Heart left ventricle (tissue), 16 donors: ENCODE data around the gene DSCAM. TPM values are rescaled to one million over a fixed set of nuclear protein-coding genes. Genes with fewer than 3 reads are reported as not detected.

Experiments
- ATAC-seq, 4 donors: fragments of 200-7000 bp; cut with Tn5 transposase; one replicate each; pipeline ENCODE4 v1.9.1; 2020 to 2022; ENCODE audit warnings: moderate library complexity in 4 of 4, mild to moderate bottlenecking in 3 of 4, moderate number of reproducible peaks in 1 of 4
- DNase-seq, 5 donors: peaks; one replicate each; pipeline ENCODE4 v3.0.0-alpha.2; 2020
- H3K27ac ChIP-seq, 12 donors: fragments of 200-600 bp; sonication (generic) in 4 of 12; one replicate each; pipeline versions ENCODE4 v1.5.0 to v1.8.0; 2016 to 2022; ENCODE audit warnings: mild to moderate bottlenecking in 2 of 12
- H3K27me3 ChIP-seq, 9 donors: fragments of 200-600 bp; sonication (generic) in 2 of 9; one replicate each; pipeline versions ENCODE4 v1.5.1 to v1.8.0; 2016 to 2022; ENCODE audit warnings: mild to moderate bottlenecking in 3 of 9
- H3K36me3 ChIP-seq, 9 donors: fragments of 200-600 bp; sonication (generic) in 2 of 9; one replicate each; pipeline versions ENCODE4 v1.5.0 to v1.8.0; 2018 to 2022; ENCODE audit warnings: mild to moderate bottlenecking in 2 of 9
- H3K4me1 ChIP-seq, 12 donors: fragments of 200-600 bp; sonication (generic) in 4 of 12; one replicate each; pipeline versions ENCODE4 v1.5.0 to v1.8.0; 2016 to 2022; ENCODE audit warnings: mild to moderate bottlenecking in 3 of 12
- H3K4me3 ChIP-seq, 12 donors: fragments of 200-600 bp; sonication (generic) in 4 of 12; one replicate each; pipeline versions ENCODE4 v1.5.0 to v1.8.0; 2017 to 2022; ENCODE audit warnings: mild to moderate bottlenecking in 9 of 12, moderate library complexity in 4 of 12
- H3K9me3 ChIP-seq, 12 donors: fragments of 200-600 bp; sonication (generic) in 4 of 12; one replicate each; pipeline versions ENCODE4 v1.5.0 to v1.8.0; 2016 to 2022; ENCODE audit warnings: mild to moderate bottlenecking in 1 of 12
- POLR2A ChIP-seq, 2 donors: fragments of 450-650 bp; IDR thresholded peaks; one replicate each; pipeline ENCODE4 v1.6.1; 2017; ENCODE audit warnings: antibody characterized with exemption in 2 of 2, mild to moderate bottlenecking in 2 of 2, moderate library complexity in 2 of 2
- WGBS, 4 donors: extraction: QIAGEN DNeasy Blood & Tissue Kit in 2 of 4; methylation state at CpG; one replicate each; pipeline versions ENCODE4 v1.1.5 to v1.1.7; 2013 to 2018; 5-methylcytosine and 5-hydroxymethylcytosine counted together
- intact Hi-C, 10 donors: fragments of 100-400 bp; cut with DNase I; formaldehyde crosslinking; loops; one replicate each; pipeline versions ENCODE4 v1.11.1 to v1.14.2; 2022
- polyA plus RNA-seq, 2 donors: library from polyadenylated mRNA; stranded (reverse); fragments of 200-250 nt; gene quantifications; one replicate each; pipeline ENCODE4 v1.2.3, GENCODE V29; 2013
- total RNA-seq, 9 donors: library from RNA; depleted of rRNA in 2 of 9; stranded (reverse); fragments of >200 nt in 2 of 9; fragmentation: NEBNext Ultra II Directional in 3 of 9; extraction: Animal tissue kit (Norgen Biotek cat#: 25700) in 3 of 9; gene quantifications; one replicate each; pipeline versions ENCODE4 v1.1.0 to v1.2.4, GENCODE V29; 2016 to 2023
- TF ChIP-seq, protein P1 (sequence below), 12 donors: fragments of 200-600 bp; sonication (generic) in 4 of 12; IDR thresholded peaks; one replicate each; pipeline versions ENCODE4 v1.5.0 to v1.8.0; 2018 to 2022; ENCODE audit warnings: antibody characterized with exemption in 12 of 12, mild to moderate bottlenecking in 5 of 12
- donor health status: ischemic (EF 13 %, LVEDD 7.1; RV severe dilation, severe dysfunction).
- donor health status: healthy with polysubstance abuse.
- donor health status: DM: no; HTN: yes; CAD: no.
- donor health status: DM: no; HTN: no; CAD: no.
- donor health status: ischemic (EF 25% LVEDD 6.9; RV normal size, moderate dysfunction).
- donor health status: ischemic (EF 25% LVEDD 5.7; RV mildly dilated, moderate dysfunction).
- donor health status: healthy.
- donor health status: DM: yes; HTN: yes; CAD: no.
- donor health status: ischemic (EF 35%, LVEDD 5.7; RV mildly dilated, moderate dysfunction).
- donor health status: nonischemic (EF 11% LVEDD 7.7; RV severe dilation, severe dysfunction).
- donor health status: DM: yes; HTN: yes; CAD: no.
- donor health status: PGD.
- donor health status: ischemic (EF 29% LVEDD 5.4; RV normal size, mild dysfunction).
- donor health status: nonischemic (EF 23%, LVEDD 6.1; RV moderate dilation, normal function).

DSCAM gene
- total and polyA plus RNA-seq, 11 donors: 0.03 TPM; not detected in 10

DNA sequence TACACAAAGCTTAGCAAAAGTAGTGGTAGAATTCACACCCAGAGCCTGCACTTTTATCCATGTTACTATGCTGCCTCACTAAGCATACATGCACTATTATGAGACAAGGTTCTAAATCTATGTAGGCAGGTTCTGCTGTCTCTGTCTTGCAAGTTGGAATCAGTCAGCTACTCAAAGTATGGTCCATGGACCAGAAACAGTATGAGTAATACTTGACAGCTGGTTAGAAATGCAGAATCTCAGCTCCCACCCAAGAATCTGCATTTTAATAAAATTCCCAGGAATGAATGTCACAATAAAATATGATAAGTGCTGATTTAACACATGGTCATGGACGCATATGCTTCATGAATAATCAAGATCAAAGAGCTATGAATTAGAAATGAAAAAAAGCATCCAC, 50.5 kb downstream of the DSCAM start:
- DNase-seq (no peak), ATAC-seq (no peak)
- no peak overlapping the region for H3K4me3 ChIP-seq
- H3K27ac ChIP-seq: no peak overlapping the region
- H3K9me3 ChIP-seq: peaks cover 0 to 39% (median 15%) of the 10 kb centered on the region in 12 donors
- H3K27me3 ChIP-seq: no peaks in the 10 kb centered on the region
- WGBS, 4 donors: 53 to 67% (median 59%) methylated on average over 1 of the region's 1 CpG
- intact Hi-C loops: no loop called here
- H3K36me3 ChIP-seq: no peaks in the 10 kb centered on the region
- no peaks in the 10 kb centered on the region for H3K4me1 ChIP-seq
- TF ChIP-seq, protein P1, sequence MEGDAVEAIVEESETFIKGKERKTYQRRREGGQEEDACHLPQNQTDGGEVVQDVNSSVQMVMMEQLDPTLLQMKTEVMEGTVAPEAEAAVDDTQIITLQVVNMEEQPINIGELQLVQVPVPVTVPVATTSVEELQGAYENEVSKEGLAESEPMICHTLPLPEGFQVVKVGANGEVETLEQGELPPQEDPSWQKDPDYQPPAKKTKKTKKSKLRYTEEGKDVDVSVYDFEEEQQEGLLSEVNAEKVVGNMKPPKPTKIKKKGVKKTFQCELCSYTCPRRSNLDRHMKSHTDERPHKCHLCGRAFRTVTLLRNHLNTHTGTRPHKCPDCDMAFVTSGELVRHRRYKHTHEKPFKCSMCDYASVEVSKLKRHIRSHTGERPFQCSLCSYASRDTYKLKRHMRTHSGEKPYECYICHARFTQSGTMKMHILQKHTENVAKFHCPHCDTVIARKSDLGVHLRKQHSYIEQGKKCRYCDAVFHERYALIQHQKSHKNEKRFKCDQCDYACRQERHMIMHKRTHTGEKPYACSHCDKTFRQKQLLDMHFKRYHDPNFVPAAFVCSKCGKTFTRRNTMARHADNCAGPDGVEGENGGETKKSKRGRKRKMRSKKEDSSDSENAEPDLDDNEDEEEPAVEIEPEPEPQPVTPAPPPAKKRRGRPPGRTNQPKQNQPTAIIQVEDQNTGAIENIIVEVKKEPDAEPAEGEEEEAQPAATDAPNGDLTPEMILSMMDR (IDR thresholded peaks at IDR 0.05): no peak
- TF ChIP-seq POLR2A (IDR thresholded peaks at IDR 0.05): no peak

DNA sequence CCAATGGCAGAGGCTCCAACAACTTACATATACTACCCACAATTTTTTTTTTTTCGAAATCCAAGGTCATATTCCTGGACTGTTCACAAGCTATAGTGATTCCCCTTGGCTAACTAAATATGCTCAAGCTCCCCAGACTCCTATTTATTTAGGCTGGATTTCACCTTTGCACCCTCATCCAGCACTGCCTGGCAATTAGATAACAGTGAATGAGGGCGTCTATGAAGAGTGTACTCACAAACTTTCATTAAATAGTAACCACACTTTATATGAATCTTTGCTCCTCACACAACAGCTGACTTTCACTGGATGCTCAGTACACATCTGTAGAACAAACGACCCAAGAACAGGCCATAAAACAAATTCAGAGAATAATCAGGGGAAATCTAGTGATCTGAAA, 51.6 kb downstream of the DSCAM start:
- Histone ChIP-seq H3K4me3 (no peak overlapping the region), H3K9me3 (peaks cover 0 to 30% (median 8%) of the 10 kb centered on the region in 12 donors), H3K36me3 (no peaks in the 10 kb centered on the region), H3K27me3 (peaks cover 0 to 3% (median 0%) of the 10 kb centered on the region in 9 donors), H3K27ac (no peak overlapping the region), H3K4me1 (no peaks in the 10 kb centered on the region)
- TF ChIP-seq, protein P1 (IDR thresholded peaks at IDR 0.05): no peak
- no peak for TF ChIP-seq POLR2A (IDR thresholded peaks at IDR 0.05)
- intact Hi-C loops: no loop called here
- 64 to 72% (median 67%) methylated on average over 3 of the region's 3 CpGs for WGBS, 4 donors
- ATAC-seq: no peak
- DNase-seq: no peak

GRCh38 chr21:40792691-40793456, 54.1 kb downstream of the DSCAM start:
- H3K4me3 ChIP-seq: no peak overlapping the region
- peaks cover 0 to 6% (median 0%) of the 10 kb centered on the region in 12 donors for H3K9me3 ChIP-seq
- no peak overlapping the region for H3K27ac ChIP-seq
- H3K27me3 ChIP-seq: peaks cover 0 to 3% (median 0%) of the 10 kb centered on the region in 9 donors
- intact Hi-C loops: no loop called here
- DNase-seq: no peak
- TF ChIP-seq, protein P1 (IDR thresholded peaks at IDR 0.05): no peak
- no peak for TF ChIP-seq POLR2A (IDR thresholded peaks at IDR 0.05)
- WGBS, 4 donors: 62 to 72% (median 69%) methylated on average over 4 of the region's 4 CpGs
- ATAC-seq: no peak
- no peaks in the 10 kb centered on the region for H3K36me3 ChIP-seq
- no peaks in the 10 kb centered on the region for H3K4me1 ChIP-seq

GRCh38 chr21:40788635-40789034, 58.3 kb downstream of the DSCAM start:
- Histone ChIP-seq H3K27ac (no peak overlapping the region), H3K36me3 (no peaks in the 10 kb centered on the region), H3K4me3 (no peak overlapping the region), H3K4me1 (no peaks in the 10 kb centered on the region), H3K27me3 (peaks cover 0 to 3% (median 0%) of the 10 kb centered on the region in 9 donors), H3K9me3 (no peaks in the 10 kb centered on the region)
- no peak for ATAC-seq
- TF ChIP-seq, protein P1 (IDR thresholded peaks at IDR 0.05): no peak
- no peak for TF ChIP-seq POLR2A (IDR thresholded peaks at IDR 0.05)
- intact Hi-C loops: no loop called here
- DNase-seq: no peak
- WGBS, 4 donors: 46 to 62% (median 57%) methylated on average over 3 of the region's 3 CpGs
